Kidney (tissue), 14 donors: ENCODE results near the gene RUNX1. TPM values are rescaled to one million over a fixed set of nuclear protein-coding genes. Genes with fewer than 3 reads are reported as not detected.
"Not testable (repeated sequence)": the region's sequence is repeated elsewhere in the genome, so short reads cannot be mapped to it uniquely, and the experiment has no call there.

Experiments
- DNase-seq, 5 donors: peaks; one replicate each; pipeline ENCODE4 v3.0.0-alpha.2; 2013 to 2020
- FAIRE-seq: peaks from 2 replicates; lab custom pipeline; 2012; peaks lifted over from hg19 to GRCh38; lab: Jason Lieb, UNC
- H3K27ac ChIP-seq, 2 donors: one replicate each; pipeline ENCODE4 v1.7.0; 2013; ENCODE audit warnings: low read depth in 2 of 2, low read length in 2 of 2, inconsistent platforms in 1 of 2
- H3K27me3 ChIP-seq: one replicate; pipeline ENCODE4 v1.7.1; 2013; ENCODE audit warnings: low read length, inconsistent platforms; ENCODE audit not compliant: control insufficient read depth, insufficient read depth
- H3K36me3 ChIP-seq, 3 donors: one replicate each; pipeline versions ENCODE4 v1.7.0 to v1.7.1; 2013; ENCODE audit warnings: low read length in 3 of 3, control low read depth in 1 of 3, inconsistent platforms in 1 of 3; ENCODE audit not compliant: insufficient read depth in 3 of 3, control insufficient read depth in 2 of 3
- H3K4me1 ChIP-seq, 3 donors: one replicate each; pipeline versions ENCODE4 v1.7.0 to v1.7.1; 2013; ENCODE audit warnings: low read length in 3 of 3, inconsistent platforms in 1 of 3, low read depth in 1 of 3; ENCODE audit not compliant: control insufficient read depth in 2 of 3, insufficient read depth in 2 of 3
- H3K4me3 ChIP-seq, 3 donors: one replicate each; pipeline versions ENCODE4 v1.7.0 to v1.8.1; 2013; ENCODE audit warnings: low read length in 3 of 3, control low read depth in 1 of 3, inconsistent platforms in 1 of 3
- H3K9ac ChIP-seq, 3 donors: one replicate each; pipeline versions ENCODE4 v1.7.0 to v1.7.1; 2013; ENCODE audit warnings: low read length in 3 of 3, control low read depth in 1 of 3, inconsistent platforms in 1 of 3
- H3K9me3 ChIP-seq, 3 donors: one replicate each; pipeline versions ENCODE4 v1.7.0 to v1.7.1; 2013; ENCODE audit warnings: low read length in 3 of 3, control low read depth in 1 of 3, inconsistent platforms in 1 of 3; ENCODE audit not compliant: control insufficient read depth in 2 of 3, insufficient read depth in 1 of 3
- intact Hi-C: fragments of 100-400 bp; cut with DNase I; formaldehyde crosslinking; loops from one replicate; pipeline ENCODE4 v1.11.1; 2022
- polyA plus RNA-seq: library from polyadenylated mRNA; stranded (reverse); fragments of 350-450 nt; fragmentation: Illumina TruSeq; extraction: RNeasy Lipid Tissue Mini Kit (QIAGEN cat#74804); gene quantifications from one replicate; pipeline ENCODE4 v1.2.3, GENCODE V29; 2014; ENCODE audit warnings: low read depth, low replicate concordance; ENCODE audit not compliant: insufficient read depth
- total RNA-seq: library from RNA; stranded (reverse); fragmentation: NEBNext Ultra II Directional; extraction: Animal tissue kit (Norgen Biotek cat#: 25700); gene quantifications from one replicate; pipeline ENCODE4 v1.2.1, GENCODE V29; 2021
- TF ChIP-seq, protein P1 (sequence below): IDR thresholded peaks from 3 replicates; pipeline ENCODE4 v1.5.1; 2012; ENCODE audit warnings: mild to moderate bottlenecking, moderate library complexity, borderline replicate concordance; ENCODE audit not compliant: insufficient read depth; ENCODE audit errors: extremely low read depth
- donor health status: control.
- donor health status: control.
- donor health status: control.
- donor health status: control.
- donor health status: control.
- donor health status: DM: yes; HTN: yes; CAD: no.
- donor health status: Normal renal cell carcinoma (clear cell type).

Gene RUNX1
- total and polyA plus RNA-seq, 2 donors from 2014 or later = 1.3 to 58.0 TPM

- Histone ChIP-seq H3K4me3 (no peak overlapping the region), H3K27me3 (no peaks in the 10 kb centered on the region), H3K9ac (no peak overlapping the region), H3K9me3 (no peaks in the 10 kb centered on the region), H3K4me1 (no peaks in the 10 kb centered on the region), H3K27ac (no peak overlapping the region), H3K36me3 (no peaks in the 10 kb centered on the region)
- intact Hi-C loops = no loop called here
- DNase-seq (peak in 3 of 5 donors; percentile 32 to 53 (median 51)), FAIRE-seq (no peak)
- TF ChIP-seq, protein P1, sequence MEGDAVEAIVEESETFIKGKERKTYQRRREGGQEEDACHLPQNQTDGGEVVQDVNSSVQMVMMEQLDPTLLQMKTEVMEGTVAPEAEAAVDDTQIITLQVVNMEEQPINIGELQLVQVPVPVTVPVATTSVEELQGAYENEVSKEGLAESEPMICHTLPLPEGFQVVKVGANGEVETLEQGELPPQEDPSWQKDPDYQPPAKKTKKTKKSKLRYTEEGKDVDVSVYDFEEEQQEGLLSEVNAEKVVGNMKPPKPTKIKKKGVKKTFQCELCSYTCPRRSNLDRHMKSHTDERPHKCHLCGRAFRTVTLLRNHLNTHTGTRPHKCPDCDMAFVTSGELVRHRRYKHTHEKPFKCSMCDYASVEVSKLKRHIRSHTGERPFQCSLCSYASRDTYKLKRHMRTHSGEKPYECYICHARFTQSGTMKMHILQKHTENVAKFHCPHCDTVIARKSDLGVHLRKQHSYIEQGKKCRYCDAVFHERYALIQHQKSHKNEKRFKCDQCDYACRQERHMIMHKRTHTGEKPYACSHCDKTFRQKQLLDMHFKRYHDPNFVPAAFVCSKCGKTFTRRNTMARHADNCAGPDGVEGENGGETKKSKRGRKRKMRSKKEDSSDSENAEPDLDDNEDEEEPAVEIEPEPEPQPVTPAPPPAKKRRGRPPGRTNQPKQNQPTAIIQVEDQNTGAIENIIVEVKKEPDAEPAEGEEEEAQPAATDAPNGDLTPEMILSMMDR = no peak
These were observed 80.4 kb downstream of the RUNX1 start for GRCh38 chr21:34968414-34969333.

DNA sequence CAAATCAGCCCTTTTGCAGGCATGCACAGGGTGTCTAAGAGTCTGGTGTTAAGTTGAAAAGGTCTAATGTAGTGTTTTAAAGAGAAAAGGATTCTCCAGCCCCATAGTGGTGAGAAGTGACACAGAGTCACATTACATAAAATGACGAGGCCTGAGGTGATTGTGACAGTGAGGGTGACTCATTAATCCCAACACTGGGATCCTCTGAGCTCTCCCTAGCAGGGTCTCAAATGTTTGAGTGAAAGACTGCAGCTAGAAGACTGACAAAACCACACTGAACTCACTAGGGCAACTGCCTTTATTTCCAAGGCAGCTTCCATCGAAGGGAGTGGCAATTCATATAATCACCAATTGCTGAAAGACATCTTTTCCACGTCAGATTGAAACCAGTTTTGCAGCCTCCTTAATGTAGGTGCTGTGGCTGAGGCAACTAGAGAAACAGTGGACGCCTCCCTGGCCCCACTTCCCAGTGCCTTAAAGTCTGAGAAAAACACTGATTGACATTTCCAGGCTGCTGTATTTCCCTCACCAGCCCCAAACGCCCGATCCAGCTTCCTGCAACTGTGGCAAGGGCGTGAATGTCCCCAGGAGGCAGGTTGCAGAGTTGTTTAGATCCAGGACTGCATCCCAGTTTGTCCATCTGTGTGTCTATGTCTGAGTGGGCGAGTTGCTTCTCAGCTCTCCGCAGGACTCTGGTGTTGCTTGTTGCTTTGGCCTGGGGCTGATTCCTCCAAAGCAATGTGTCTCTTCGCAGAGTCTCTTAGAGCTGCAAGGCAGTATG, 81.4 kb downstream of the RUNX1 start:
- Histone ChIP-seq H3K4me3 (no peak overlapping the region), H3K27ac (no peak overlapping the region), H3K9ac (no peak overlapping the region), H3K4me1 (no peaks in the 10 kb centered on the region), H3K36me3 (no peaks in the 10 kb centered on the region), H3K27me3 (no peaks in the 10 kb centered on the region), H3K9me3 (no peaks in the 10 kb centered on the region)
- FAIRE-seq (no peak), DNase-seq (no peak)
- TF ChIP-seq, protein P1 = no peak
- intact Hi-C loops = no loop called here

- DNase-seq, H3K4me3 ChIP-seq, FAIRE-seq, H3K9me3 ChIP-seq, H3K4me1 ChIP-seq, H3K36me3 ChIP-seq, H3K27ac ChIP-seq, H3K27me3 ChIP-seq, H3K9ac ChIP-seq, intact Hi-C loops: not testable (repeated sequence)
These were observed 82.2 kb downstream of the RUNX1 start for GRCh38 chr21:34966881-34967280.
